CD4-positive, CD25-positive, alpha-beta regulatory T cell (primary cell): ENCODE results near the gene PIP5K1B. TPM values are rescaled to one million over a fixed set of nuclear protein-coding genes. Genes with fewer than 3 reads are reported as not detected.

Source experiments
- ATAC-seq, 2 donors: fragments of 150-1000 bp; cut with Tn5 transposase; one replicate each; pipeline ENCODE4 v1.10.0; 2021; ENCODE audit warnings: low read depth in 2 of 2, moderate number of reproducible peaks in 2 of 2, moderate library complexity in 1 of 2
- DNase-seq, 3 donors: peaks; one replicate each; pipeline versions ENCODE4 v3.0.0 to v3.0.0-alpha.2; 2012 to 2022; ENCODE audit warnings: mixed read lengths in 1 of 3
- H3K27ac ChIP-seq: one replicate; pipeline ENCODE4 v1.7.0; 2013; ENCODE audit warnings: mild to moderate bottlenecking, low read length; ENCODE audit not compliant: insufficient read depth, poor library complexity, severe bottlenecking
- H3K27me3 ChIP-seq: one replicate; pipeline ENCODE4 v1.7.0; 2013; ENCODE audit warnings: low read length; ENCODE audit not compliant: control insufficient read depth, insufficient read depth
- H3K36me3 ChIP-seq: one replicate; pipeline ENCODE4 v1.7.0; 2013; ENCODE audit warnings: mild to moderate bottlenecking, low read length, moderate library complexity; ENCODE audit not compliant: control insufficient read depth, insufficient read depth
- H3K4me1 ChIP-seq: 2 replicates; pipeline ENCODE4 v1.7.0; 2013; ENCODE audit warnings: mild to moderate bottlenecking, low read length; ENCODE audit not compliant: insufficient read depth, control insufficient read depth, poor library complexity, severe bottlenecking
- H3K4me3 ChIP-seq: one replicate; pipeline ENCODE4 v1.7.0; 2013; ENCODE audit warnings: low read depth, mild to moderate bottlenecking, low read length, moderate library complexity
- H3K9me3 ChIP-seq, 2 experiments: 1 replicate in 1 of 2; 2 replicates in 1 of 2; pipeline ENCODE4 v1.7.0; 2013; ENCODE audit warnings: low read length in 2 of 2, mild to moderate bottlenecking in 1 of 2, moderate library complexity in 1 of 2; ENCODE audit not compliant: control insufficient read depth in 2 of 2
- H3K27ac Mint-ChIP-seq, 3 donors: one replicate each; pipeline ENCODE4 v1.8.0; 2020 to 2022; ENCODE audit warnings: mild to moderate bottlenecking in 3 of 3, mixed read lengths in 3 of 3, moderate library complexity in 2 of 3
- H3K27me3 Mint-ChIP-seq: one replicate; pipeline ENCODE4 v1.8.0; 2022; ENCODE audit warnings: mild to moderate bottlenecking, mixed read lengths
- H3K36me3 Mint-ChIP-seq: one replicate; pipeline ENCODE4 v1.8.0; 2020; ENCODE audit warnings: mixed read lengths
- H3K4me1 Mint-ChIP-seq, 4 donors: one replicate each; pipeline ENCODE4 v1.8.0; 2020 to 2022; ENCODE audit warnings: mixed read lengths in 4 of 4, mild to moderate bottlenecking in 1 of 4
- H3K4me3 Mint-ChIP-seq, 4 donors: one replicate each; pipeline ENCODE4 v1.8.0; 2020 to 2022; ENCODE audit warnings: mild to moderate bottlenecking in 4 of 4, mixed read lengths in 4 of 4, moderate library complexity in 3 of 4
- H3K9me3 Mint-ChIP-seq, 7 donors: one replicate each; pipeline ENCODE4 v1.8.0; 2020 to 2022; ENCODE audit warnings: mixed read lengths in 7 of 7, mild to moderate bottlenecking in 3 of 7, moderate library complexity in 2 of 7
- polyA plus RNA-seq, 4 donors: library from polyadenylated mRNA; unstranded; fragments of 300-500 nt; fragmentation: Illumina TruSeq; gene quantifications; one replicate each; pipeline ENCODE4 v1.2.3, GENCODE V29; 2021
- total RNA-seq: library from RNA; stranded (reverse); gene quantifications from one replicate; pipeline ENCODE4 v1.2.3, GENCODE V29; 2022

The PIP5K1B gene
- total and polyA plus RNA-seq, 5 donors from 2014 or later = 0.47 to 1.9 (median 1.0) TPM

DNA sequence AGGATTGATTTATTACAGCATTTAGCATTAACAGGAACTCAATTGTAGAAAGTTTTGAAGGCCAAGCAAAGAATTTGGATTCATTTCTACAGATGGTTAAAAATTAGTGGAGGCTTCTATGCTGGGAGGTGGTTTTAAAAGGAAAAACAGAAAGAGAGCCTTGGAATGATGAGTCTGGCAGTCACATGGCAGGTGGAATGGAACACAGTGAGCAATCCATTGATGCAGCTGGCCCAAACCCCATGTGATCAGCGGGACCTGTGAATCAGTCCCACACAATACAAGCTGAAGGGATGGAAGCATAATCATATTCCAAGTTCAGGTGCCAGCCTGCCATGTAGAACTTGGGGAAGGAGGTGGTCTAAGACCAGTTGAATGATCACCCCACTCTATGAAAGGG lies 147.9 kb downstream of the PIP5K1B start:
- no peak overlapping the region for H3K4me3 Mint-ChIP-seq
- no peaks in the 10 kb centered on the region for H3K27me3 Mint-ChIP-seq

GRCh38 chr9:68859347-68859746 lies 154.3 kb downstream of the PIP5K1B start:
- Histone ChIP-seq H3K36me3 (no peaks in the 10 kb centered on the region), H3K27ac (no peak overlapping the region), H3K4me1 (no peaks in the 10 kb centered on the region), H3K9me3 (no peaks in the 10 kb centered on the region), H3K27me3 (peaks cover 8% of the 10 kb centered on the region), H3K4me3 (no peak overlapping the region)
- Mint-ChIP-seq H3K27me3 (no peaks in the 10 kb centered on the region), H3K27ac (no peak overlapping the region), H3K9me3 (no peaks in the 10 kb centered on the region), H3K36me3 (no peaks in the 10 kb centered on the region), H3K4me3 (no peak overlapping the region), H3K4me1 (peaks cover 0 to 4% (median under 1%) of the 10 kb centered on the region in 4 donors)
- DNase-seq (no peak), ATAC-seq (no peak)

More for the DNA sequence above, 147.9 kb downstream of the PIP5K1B start:
- Mint-ChIP-seq H3K4me1 (no peaks in the 10 kb centered on the region), H3K36me3 (no peaks in the 10 kb centered on the region), H3K27ac (no peak overlapping the region), H3K9me3 (no peaks in the 10 kb centered on the region)
- no peak overlapping the region for H3K4me3 ChIP-seq
- H3K4me1 ChIP-seq = no peaks in the 10 kb centered on the region
- H3K36me3 ChIP-seq = no peaks in the 10 kb centered on the region
- no peak overlapping the region for H3K27ac ChIP-seq
- DNase-seq (no peak), ATAC-seq (no peak)
- peaks cover 6% of the 10 kb centered on the region for H3K27me3 ChIP-seq
- no peaks in the 10 kb centered on the region for H3K9me3 ChIP-seq

DNA sequence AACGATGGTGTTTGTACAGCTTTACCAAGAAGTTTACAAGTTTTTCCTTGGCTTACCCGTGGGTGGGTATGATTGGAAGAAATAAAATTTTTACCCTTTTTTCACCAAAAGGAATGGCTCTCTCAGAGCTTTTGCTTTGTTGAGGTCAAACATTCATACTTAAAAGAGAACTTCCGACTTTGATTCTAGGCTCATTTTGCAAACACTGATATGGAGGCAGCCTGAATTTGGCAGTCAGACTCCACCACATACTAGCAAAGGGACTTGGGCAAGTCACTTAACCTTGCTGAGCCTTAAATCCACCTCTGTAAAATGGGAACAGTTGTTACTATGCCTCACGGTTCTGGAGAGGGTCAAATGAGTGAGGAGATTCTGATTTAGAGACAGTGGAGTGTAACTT lies 155.4 kb downstream of the PIP5K1B start:
- H3K4me3 Mint-ChIP-seq = no peak overlapping the region
- ATAC-seq = no peak
- Histone ChIP-seq H3K36me3 (no peaks in the 10 kb centered on the region), H3K9me3 (no peaks in the 10 kb centered on the region), H3K27me3 (peaks cover 7% of the 10 kb centered on the region), H3K4me1 (no peaks in the 10 kb centered on the region), H3K27ac (no peak overlapping the region), H3K4me3 (no peak overlapping the region)
- peaks cover 0 to 4% (median under 1%) of the 10 kb centered on the region in 4 donors for H3K4me1 Mint-ChIP-seq
- H3K9me3 Mint-ChIP-seq = no peaks in the 10 kb centered on the region
- no peaks in the 10 kb centered on the region for H3K36me3 Mint-ChIP-seq
- no peaks in the 10 kb centered on the region for H3K27me3 Mint-ChIP-seq
- DNase-seq = no peak
- no peak overlapping the region for H3K27ac Mint-ChIP-seq

- Mint-ChIP-seq H3K4me1 (peaks cover 0 to 4% (median under 1%) of the 10 kb centered on the region in 4 donors), H3K36me3 (no peaks in the 10 kb centered on the region), H3K27me3 (no peaks in the 10 kb centered on the region), H3K27ac (no peak overlapping the region), H3K9me3 (no peaks in the 10 kb centered on the region), H3K4me3 (no peak overlapping the region)
- Histone ChIP-seq H3K27ac (no peak overlapping the region), H3K9me3 (no peaks in the 10 kb centered on the region), H3K4me1 (no peaks in the 10 kb centered on the region), H3K36me3 (no peaks in the 10 kb centered on the region), H3K4me3 (no peak overlapping the region), H3K27me3 (peaks cover 2% of the 10 kb centered on the region)
- DNase-seq (no peak), ATAC-seq (no peak)
These were observed 156.4 kb downstream of the PIP5K1B start for GRCh38 chr9:68861436-68861835.

- ATAC-seq = no peak
These were observed 162.0 kb downstream of the PIP5K1B start for GRCh38 chr9:68867066-68867465.

DNA sequence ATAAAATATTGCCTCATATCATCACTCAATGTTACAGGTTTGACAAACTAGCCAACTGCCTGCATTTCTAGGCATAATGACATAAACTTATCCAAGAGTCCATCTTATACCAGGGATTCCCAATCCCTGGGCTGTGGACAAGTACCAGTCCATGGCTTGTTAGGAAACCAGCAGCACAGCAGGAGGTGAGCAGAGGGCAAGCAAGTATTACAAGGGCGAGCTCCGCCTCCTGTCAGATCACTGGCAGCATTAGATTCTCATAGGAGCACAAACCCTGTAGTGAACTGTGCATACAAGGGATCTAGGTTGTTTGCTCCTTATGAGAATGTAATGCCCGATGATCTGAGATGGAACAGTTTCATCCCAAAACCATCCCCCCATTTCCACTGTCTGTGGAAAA lies 164.0 kb downstream of the PIP5K1B start:
- no peak overlapping the region for H3K4me3 Mint-ChIP-seq
- no peak for ATAC-seq
- H3K27me3 ChIP-seq = no peaks in the 10 kb centered on the region

More at GRCh38 chr9:68867066-68867465, 162.0 kb downstream of the PIP5K1B start:
- H3K27ac Mint-ChIP-seq = no peak overlapping the region
- Histone ChIP-seq H3K9me3 (no peaks in the 10 kb centered on the region), H3K4me1 (no peaks in the 10 kb centered on the region), H3K36me3 (no peaks in the 10 kb centered on the region), H3K27ac (no peak overlapping the region), H3K27me3 (peaks cover under 1% of the 10 kb centered on the region), H3K4me3 (no peak overlapping the region)
- H3K36me3 Mint-ChIP-seq = no peaks in the 10 kb centered on the region
- H3K27me3 Mint-ChIP-seq = no peaks in the 10 kb centered on the region
- H3K4me3 Mint-ChIP-seq = no peak overlapping the region
- H3K9me3 Mint-ChIP-seq = no peaks in the 10 kb centered on the region
- no peak for DNase-seq
- H3K4me1 Mint-ChIP-seq = peaks cover 0 to 4% (median under 1%) of the 10 kb centered on the region in 4 donors

DNA sequence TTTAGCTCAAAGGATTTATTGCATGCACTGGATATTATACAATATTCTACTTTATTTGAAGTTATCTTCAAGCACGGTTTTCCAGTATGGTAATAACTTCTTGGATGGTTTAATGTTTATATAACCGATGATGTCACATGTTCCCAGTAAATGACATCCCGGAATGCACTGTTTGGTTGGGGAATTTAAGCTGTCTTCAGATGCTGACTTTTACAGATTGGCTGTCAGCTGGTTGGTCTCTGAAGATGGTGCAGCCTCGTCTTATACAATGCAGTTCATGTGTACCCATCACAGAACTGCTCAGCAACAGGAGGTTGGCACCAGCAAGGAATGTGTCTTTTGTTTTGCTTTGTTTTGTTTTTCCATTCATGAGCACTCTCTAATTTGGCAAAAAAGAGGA lies 165.0 kb downstream of the PIP5K1B start:
- no peaks in the 10 kb centered on the region for H3K4me1 ChIP-seq
- Mint-ChIP-seq H3K36me3 (no peaks in the 10 kb centered on the region), H3K27me3 (no peaks in the 10 kb centered on the region), H3K27ac (no peak overlapping the region), H3K4me3 (no peak overlapping the region), H3K9me3 (no peaks in the 10 kb centered on the region), H3K4me1 (no peaks in the 10 kb centered on the region)
- H3K4me3 ChIP-seq = no peak overlapping the region
- DNase-seq (no peak), ATAC-seq (no peak)
- no peaks in the 10 kb centered on the region for H3K36me3 ChIP-seq
- no peak overlapping the region for H3K27ac ChIP-seq
- H3K27me3 ChIP-seq = no peaks in the 10 kb centered on the region
- H3K9me3 ChIP-seq = no peaks in the 10 kb centered on the region

More for the DNA sequence above, 164.0 kb downstream of the PIP5K1B start:
- H3K27me3 Mint-ChIP-seq = no peaks in the 10 kb centered on the region
- no peak overlapping the region for H3K4me3 ChIP-seq
- no peaks in the 10 kb centered on the region for H3K9me3 ChIP-seq
- no peaks in the 10 kb centered on the region for H3K36me3 ChIP-seq
- H3K27ac ChIP-seq = no peak overlapping the region
- no peak overlapping the region for H3K27ac Mint-ChIP-seq
- H3K36me3 Mint-ChIP-seq = no peaks in the 10 kb centered on the region
- DNase-seq = no peak
- no peaks in the 10 kb centered on the region for H3K9me3 Mint-ChIP-seq
- peaks cover 0 to 3% (median under 1%) of the 10 kb centered on the region in 4 donors for H3K4me1 Mint-ChIP-seq
- H3K4me1 ChIP-seq = no peaks in the 10 kb centered on the region

DNA sequence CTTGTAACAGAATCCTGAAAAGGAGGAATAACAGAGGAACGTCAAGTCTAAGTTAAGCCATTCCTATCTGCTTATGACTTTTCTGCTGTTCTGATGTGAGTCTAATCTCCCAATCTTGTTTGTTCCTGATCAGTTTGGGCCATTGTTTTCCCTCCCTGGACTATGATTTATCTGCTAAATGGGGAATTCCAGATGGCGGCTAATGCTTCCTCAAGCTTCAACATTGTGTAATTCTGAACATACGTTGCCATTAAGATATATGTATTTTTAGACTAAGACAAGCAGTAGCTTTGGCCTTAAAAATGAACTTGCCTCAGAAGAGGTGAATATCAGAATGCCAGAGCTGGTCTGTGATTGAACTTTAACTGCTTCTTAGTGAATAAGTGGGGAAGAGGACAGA lies 166.2 kb downstream of the PIP5K1B start:
- no peak for ATAC-seq
- Histone ChIP-seq H3K27me3 (no peaks in the 10 kb centered on the region), H3K4me1 (no peaks in the 10 kb centered on the region), H3K27ac (no peak overlapping the region), H3K9me3 (no peaks in the 10 kb centered on the region), H3K36me3 (no peaks in the 10 kb centered on the region), H3K4me3 (no peak overlapping the region)
- H3K36me3 Mint-ChIP-seq = no peaks in the 10 kb centered on the region
- DNase-seq = no peak
- no peaks in the 10 kb centered on the region for H3K9me3 Mint-ChIP-seq
- H3K27me3 Mint-ChIP-seq = no peaks in the 10 kb centered on the region
- H3K27ac Mint-ChIP-seq = no peak overlapping the region
- no peaks in the 10 kb centered on the region for H3K4me1 Mint-ChIP-seq
- no peak overlapping the region for H3K4me3 Mint-ChIP-seq
